HG02678 (cell line): ENCODE data around the gene TAF4.
A peak's percentile ranks its signal among the peaks of the same experiment; 100 is the strongest.
"Not testable (repeated sequence)": the region's sequence is repeated elsewhere in the genome, so short reads cannot be mapped to it uniquely, and the experiment has no call there.

ENCODE experiments used
- ATAC-seq: cut with Tn5 transposase; IDR thresholded peaks from one replicate; pipeline ENCODE4 v1.9.1; 2021; ENCODE audit warnings: mild to moderate bottlenecking, moderate library complexity; ENCODE audit not compliant: unreplicated experiment

Gene TAF4

GRCh38 chr20:62065674-62066338 is at the start of gene TAF4:
TAF4 (minus strand) TSS chr20:62065881; CDS start chr20:62065810, 71 bp downstream.
- ATAC-seq = peak; percentile 73

GRCh38 chr20:62114894-62115293 is 49.2 kb upstream of the TAF4 start:
- ATAC-seq = no peak

GRCh38 chr20:62112368-62112767 is 46.7 kb upstream of the TAF4 start:
- no peak for ATAC-seq

GRCh38 chr20:62111148-62111547 is 45.5 kb upstream of the TAF4 start:
- ATAC-seq = no peak

- ATAC-seq = no peak
Observed at GRCh38 chr20:62105592-62105991, 39.9 kb upstream of the TAF4 start.

- ATAC-seq = no peak
Observed at GRCh38 chr20:62104791-62105345, 39.2 kb upstream of the TAF4 start.

- ATAC-seq = no peak
Observed at GRCh38 chr20:62104234-62104789, 38.6 kb upstream of the TAF4 start.

- no peak for ATAC-seq
Observed at GRCh38 chr20:62103508-62104233, 38.0 kb upstream of the TAF4 start.

GRCh38 chr20:62101078-62101477 is 35.4 kb upstream of the TAF4 start:
- ATAC-seq = no peak

- no peak for ATAC-seq
Observed at GRCh38 chr20:62097881-62098407, 32.3 kb upstream of the TAF4 start.

- no peak for ATAC-seq
Observed at GRCh38 chr20:62096421-62097380, 31.0 kb upstream of the TAF4 start.

- ATAC-seq = no peak
Observed at GRCh38 chr20:62089393-62089792, 23.7 kb upstream of the TAF4 start.

- no peak for ATAC-seq
Observed at GRCh38 chr20:62088258-62089127, 22.8 kb upstream of the TAF4 start.

- ATAC-seq = no peak
Observed at GRCh38 chr20:62087632-62088031, 22.0 kb upstream of the TAF4 start.

GRCh38 chr20:62087227-62087626 is 21.5 kb upstream of the TAF4 start:
- no peak for ATAC-seq

GRCh38 chr20:62085206-62085605 is 19.5 kb upstream of the TAF4 start:
- ATAC-seq = no peak

- ATAC-seq = not testable (repeated sequence)
Observed at GRCh38 chr20:62084224-62084623, 18.5 kb upstream of the TAF4 start.

- ATAC-seq = no peak
Observed at GRCh38 chr20:62083312-62083711, 17.6 kb upstream of the TAF4 start.

- no peak for ATAC-seq
Observed at GRCh38 chr20:62080249-62080990, 14.7 kb upstream of the TAF4 start.
